AG09309 (cell line): ENCODE measurements around the gene OR51E2.

ENCODE experiments used
- DNase-seq: peaks from one replicate; pipeline ENCODE4 v3.0.0-alpha.2; 2010; ENCODE audit warnings: low read depth
- H3K4me3 ChIP-seq: 2 replicates; pipeline ENCODE4 v1.5.1; 2011; ENCODE audit warnings: mild to moderate bottlenecking, low read depth, low read length, moderate library complexity; ENCODE audit not compliant: control insufficient read depth
- CTCF ChIP-seq: IDR thresholded peaks from 2 replicates; pipeline ENCODE4 v1.5.1; 2011; ENCODE audit warnings: mild to moderate bottlenecking, low read depth, low read length, inconsistent platforms; ENCODE audit not compliant: insufficient read depth, control insufficient read depth; ENCODE audit errors: missing control alignments

Gene OR51E2

GRCh38 chr11:4647766-4648165 lies 49.9 kb downstream of the OR51E2 start:
- TF ChIP-seq CTCF: no peak
- no peak for DNase-seq
- H3K4me3 ChIP-seq: no peak overlapping the region

GRCh38 chr11:4645974-4646373 lies 51.7 kb downstream of the OR51E2 start:
- no peak overlapping the region for H3K4me3 ChIP-seq
- no peak for DNase-seq
- no peak for TF ChIP-seq CTCF

- no peak overlapping the region for H3K4me3 ChIP-seq
- no peak for TF ChIP-seq CTCF
- no peak for DNase-seq
These were observed 53.4 kb downstream of the OR51E2 start for GRCh38 chr11:4644233-4644632.

- H3K4me3 ChIP-seq: no peak within 1 kb of the TSS
- no peak for DNase-seq
- no peak for TF ChIP-seq CTCF
These were observed 54.0 kb downstream of the OR51E2 start, which contains the start of gene OR51E1 for GRCh38 chr11:4643682-4644081. OR51E1 (plus strand) TSS chr11:4643982; CDS start chr11:4652527, 8,545 bp downstream.

- DNase-seq: no peak
- no peak for TF ChIP-seq CTCF
- H3K4me3 ChIP-seq: no peak overlapping the region
These were observed 54.6 kb downstream of the OR51E2 start for GRCh38 chr11:4643076-4643475.

GRCh38 chr11:4642043-4642442 lies 55.6 kb downstream of the OR51E2 start:
- no peak for DNase-seq
- TF ChIP-seq CTCF: no peak
- H3K4me3 ChIP-seq: no peak overlapping the region

- no peak for TF ChIP-seq CTCF
- no peak for DNase-seq
- H3K4me3 ChIP-seq: no peak overlapping the region
These were observed 56.2 kb downstream of the OR51E2 start for GRCh38 chr11:4641501-4641900.
